NCI-H526 treated with DMSO at 0.1 percent for 48 hours (cell line): ENCODE data around the gene AKAP6.

Source experiments
- DNase-seq: peaks from one replicate; lab custom pipeline; 2025; lab: John Stamatoyannopoulos, UW

The AKAP6 gene

GRCh38 chr14:32623300-32624093, 294.4 kb downstream of the AKAP6 start:
- DNase-seq: no peak

- no peak for DNase-seq
Observed at GRCh38 chr14:32625211-32625610, 296.1 kb downstream of the AKAP6 start.

GRCh38 chr14:32627545-32628298, 298.6 kb downstream of the AKAP6 start:
- DNase-seq: no peak

- DNase-seq: no peak
Observed at GRCh38 chr14:32629236-32629635, 300.1 kb downstream of the AKAP6 start.

GRCh38 chr14:32630701-32631100, 301.6 kb downstream of the AKAP6 start:
- DNase-seq: no peak

- no peak for DNase-seq
Observed at GRCh38 chr14:32633224-32633859, 304.2 kb downstream of the AKAP6 start.

- no peak for DNase-seq
Observed at GRCh38 chr14:32633930-32634329, 304.8 kb downstream of the AKAP6 start.

- DNase-seq: no peak
Observed at GRCh38 chr14:32635061-32635719, 306.1 kb downstream of the AKAP6 start.

- DNase-seq: no peak
Observed at GRCh38 chr14:32637582-32637981, 308.5 kb downstream of the AKAP6 start.

GRCh38 chr14:32639208-32639607, 310.1 kb downstream of the AKAP6 start:
- DNase-seq: no peak

GRCh38 chr14:32645551-32645950, 316.5 kb downstream of the AKAP6 start:
- no peak for DNase-seq

GRCh38 chr14:32648434-32648833, 319.3 kb downstream of the AKAP6 start:
- DNase-seq: no peak

GRCh38 chr14:32650030-32650429, 320.9 kb downstream of the AKAP6 start:
- no peak for DNase-seq

- no peak for DNase-seq
Observed at GRCh38 chr14:32650665-32651064, 321.6 kb downstream of the AKAP6 start.

GRCh38 chr14:32654106-32654505, 325.0 kb downstream of the AKAP6 start:
- DNase-seq: no peak

GRCh38 chr14:32656601-32657000, 327.5 kb downstream of the AKAP6 start:
- DNase-seq: no peak

- DNase-seq: no peak
Observed at GRCh38 chr14:32657081-32657480, 328.0 kb downstream of the AKAP6 start.

- DNase-seq: no peak
Observed at GRCh38 chr14:32661216-32661615, 332.1 kb downstream of the AKAP6 start.

- no peak for DNase-seq
Observed at GRCh38 chr14:32662211-32662610, 333.1 kb downstream of the AKAP6 start.

GRCh38 chr14:32666308-32666707, 337.2 kb downstream of the AKAP6 start:
- DNase-seq: no peak

GRCh38 chr14:32667287-32667686, 338.2 kb downstream of the AKAP6 start:
- no peak for DNase-seq

GRCh38 chr14:32667791-32668190, 338.7 kb downstream of the AKAP6 start:
- DNase-seq: no peak
